ENCODE measurements around the gene OR52I1. TPM values are rescaled to one million over a fixed set of nuclear protein-coding genes. Genes with fewer than 3 reads are reported as not detected.

The OR52I1 gene
- total RNA-seq, 1 donor = not detected

GRCh38 chr11:4560467-4560866, 33.4 kb upstream of the OR52I1 start:
- no peak overlapping the region for H3K4me3 ChIP-seq (ENCODE audit: low read depth, low read length)
- no peak for DNase-seq (ENCODE audit: low read depth)
- TF ChIP-seq CTCF (IDR thresholded peaks at IDR 0.05; ENCODE audit: insufficient read depth, low read length) = no peak

- no peak for DNase-seq (ENCODE audit: low read depth)
- no peak for TF ChIP-seq CTCF (IDR thresholded peaks at IDR 0.05; ENCODE audit: insufficient read depth, low read length)
- no peak overlapping the region for H3K4me3 ChIP-seq (ENCODE audit: low read depth, low read length)
These were observed 28.5 kb upstream of the OR52I1 start for GRCh38 chr11:4565371-4565770.

GRCh38 chr11:4569075-4569474, 24.8 kb upstream of the OR52I1 start:
- H3K4me3 ChIP-seq (ENCODE audit: low read depth, low read length) = no peak overlapping the region
- TF ChIP-seq CTCF (IDR thresholded peaks at IDR 0.05; ENCODE audit: insufficient read depth, low read length) = no peak
- DNase-seq (ENCODE audit: low read depth) = no peak

GRCh38 chr11:4576880-4577279, 17.0 kb upstream of the OR52I1 start:
- no peak for TF ChIP-seq CTCF (IDR thresholded peaks at IDR 0.05; ENCODE audit: insufficient read depth, low read length)
- no peak overlapping the region for H3K4me3 ChIP-seq (ENCODE audit: low read depth, low read length)
- DNase-seq (ENCODE audit: low read depth) = no peak

DNA sequence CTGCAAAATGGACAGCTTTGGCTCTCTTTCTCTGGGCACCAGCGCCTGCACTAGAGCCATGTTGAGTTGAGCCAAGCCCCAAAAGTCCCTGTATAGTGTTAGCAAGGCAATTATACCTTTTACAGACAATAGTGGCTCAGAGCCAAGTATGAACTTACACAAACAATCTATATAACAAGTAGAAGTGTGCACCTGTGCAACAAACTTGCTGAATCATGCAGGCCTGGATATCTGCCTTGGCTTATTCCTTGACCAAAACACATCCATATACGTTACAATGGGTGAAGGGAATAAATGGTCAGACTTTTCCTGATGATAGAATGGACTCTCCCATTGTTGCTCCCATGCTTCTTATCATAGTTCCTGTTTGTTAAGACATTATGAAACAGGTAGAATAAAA, 16.1 kb upstream of the OR52I1 start:
- H3K4me3 ChIP-seq (ENCODE audit: low read depth, low read length) = no peak overlapping the region
- DNase-seq (ENCODE audit: low read depth) = no peak
- no peak for TF ChIP-seq CTCF (IDR thresholded peaks at IDR 0.05; ENCODE audit: insufficient read depth, low read length)

DNA sequence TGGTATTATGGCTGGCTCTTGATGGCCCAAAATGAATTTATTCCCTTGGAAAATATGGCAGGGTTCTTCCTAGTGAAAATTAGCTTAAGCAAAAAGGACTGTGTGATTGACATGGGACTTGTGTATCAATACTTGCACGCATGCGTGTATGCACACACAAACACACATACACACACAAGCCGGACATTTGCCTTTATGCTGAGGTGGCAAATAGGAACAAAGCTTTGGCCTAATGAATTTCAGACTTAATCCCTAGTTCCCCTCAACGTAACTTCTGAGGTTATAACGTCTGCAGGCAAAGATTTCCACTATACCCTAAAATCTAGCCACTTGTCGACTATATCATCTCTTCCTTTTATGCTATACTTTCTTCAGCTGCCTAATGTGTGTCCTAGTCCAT, 15.2 kb upstream of the OR52I1 start:
- no peak overlapping the region for H3K4me3 ChIP-seq (ENCODE audit: low read depth, low read length)
- no peak for DNase-seq (ENCODE audit: low read depth)
- TF ChIP-seq CTCF (IDR thresholded peaks at IDR 0.05; ENCODE audit: insufficient read depth, low read length) = no peak

DNA sequence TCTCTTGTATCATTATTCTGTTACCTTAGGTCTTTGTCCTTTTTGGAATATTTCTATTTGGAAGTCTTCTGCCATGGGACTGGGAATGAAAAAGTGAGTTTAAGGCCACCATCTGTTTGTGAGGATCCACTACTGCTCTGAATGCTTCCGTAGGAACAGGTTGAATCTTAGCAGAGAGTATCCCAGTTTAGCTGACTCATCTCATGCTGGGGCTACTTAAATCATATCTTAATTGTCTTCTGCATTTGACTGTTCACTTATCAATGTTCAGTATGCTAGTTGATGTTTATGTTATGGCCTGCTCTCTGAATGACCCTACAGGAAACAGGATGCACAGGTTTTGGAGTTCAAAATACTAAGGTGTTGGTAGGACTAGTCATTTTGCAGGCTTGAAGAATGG, 13.7 kb upstream of the OR52I1 start:
- H3K4me3 ChIP-seq (ENCODE audit: low read depth, low read length) = no peak overlapping the region
- no peak for TF ChIP-seq CTCF (IDR thresholded peaks at IDR 0.05; ENCODE audit: insufficient read depth, low read length)
- no peak for DNase-seq (ENCODE audit: low read depth)

All from fibroblast of the aortic adventitia (primary cell).